Keratinocyte (primary cell): ENCODE data around the gene RNF115.
"Not testable (repeated sequence)": the region's sequence is repeated elsewhere in the genome, so short reads cannot be mapped to it uniquely, and the experiment has no call there.

Experiments
- CTCF ChIP-seq, 3 experiments: IDR thresholded peaks in 1 of 3; conservative IDR thresholded peaks in 1 of 3; optimal IDR thresholded peaks in 1 of 3; 2 replicates in 2 of 3; 3 replicates in 1 of 3; pipeline versions ENCODE3 to v1.5.1; 2011; ENCODE audit warnings: low read length in 3 of 3, mild to moderate bottlenecking in 3 of 3, moderate library complexity in 2 of 3, control low read depth in 1 of 3, inconsistent platforms in 1 of 3; ENCODE audit not compliant: insufficient read depth in 2 of 3; ENCODE audit errors: extremely low read depth in 1 of 3
- EZH2 ChIP-seq: IDR thresholded peaks from one replicate; pipeline ENCODE4 v1.6.1; 2012; ENCODE audit warnings: inconsistent platforms, mild to moderate bottlenecking, low read length, moderate library complexity

DNA sequence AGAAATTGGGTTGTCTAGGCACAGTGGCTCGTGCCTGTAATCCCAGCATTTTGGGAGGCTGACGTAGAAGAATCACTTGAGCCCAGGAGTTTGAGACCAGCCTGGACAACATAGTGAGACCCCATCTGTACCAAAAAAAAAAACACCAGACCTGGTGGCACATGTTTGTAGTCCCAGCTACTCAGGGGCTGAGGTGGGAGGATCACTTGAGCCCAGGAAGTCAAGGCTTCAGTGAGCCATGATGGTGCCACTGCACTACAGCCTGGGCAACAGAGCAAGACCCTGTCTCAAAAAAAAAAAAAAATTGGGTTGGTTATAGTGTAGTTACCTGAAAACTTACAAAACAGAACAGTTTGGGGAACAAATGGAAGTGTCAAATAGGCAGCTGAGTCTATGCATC lies 6.9 kb upstream of the RNF115 start:
- TF ChIP-seq CTCF (optimal IDR thresholded peaks at IDR 0.05 in 1 of 3, IDR thresholded peaks at IDR 0.05 in 1 of 3, conservative IDR thresholded peaks at IDR 0.05 in 1 of 3; ENCODE audit: extremely low read depth in 1 of 3, insufficient read depth in 2 of 3, low read length in 3 of 3); EZH2: not testable (repeated sequence)
